Fibroblast of lung (primary cell): ENCODE data around the gene MYH13. TPM values are rescaled to one million over a fixed set of nuclear protein-coding genes. Genes with fewer than 3 reads are reported as not detected.

Experiments used
- DNase-seq, 2 donors: peaks; one replicate each; pipeline versions ENCODE4 v3.0.0 to v3.0.0-alpha.2; 2010; ENCODE audit warnings: low read depth in 2 of 2
- H2AFZ ChIP-seq: 2 replicates; pipeline ENCODE4 v1.5.1; 2012; ENCODE audit warnings: low read length, control low read depth, inconsistent platforms
- H3K27ac ChIP-seq: 2 replicates; pipeline ENCODE4 v1.5.1; 2011; ENCODE audit warnings: low read length, control low read depth; ENCODE audit not compliant: insufficient read depth
- H3K27me3 ChIP-seq: 2 replicates; pipeline ENCODE4 v1.5.1; 2011; ENCODE audit warnings: mild to moderate bottlenecking, low read length; ENCODE audit not compliant: control insufficient read depth, insufficient read depth
- H3K36me3 ChIP-seq: 2 replicates; pipeline ENCODE4 v1.5.1; 2011; ENCODE audit warnings: low read length; ENCODE audit not compliant: control insufficient read depth, insufficient read depth
- H3K4me1 ChIP-seq: 2 replicates; pipeline ENCODE4 v1.5.1; 2011; ENCODE audit warnings: low read length; ENCODE audit not compliant: control insufficient read depth, insufficient read depth; ENCODE audit errors: extremely low read depth
- H3K4me2 ChIP-seq: 2 replicates; pipeline ENCODE4 v1.5.1; 2011; ENCODE audit warnings: low read length, control low read depth; ENCODE audit not compliant: insufficient read depth; ENCODE audit errors: extremely low read depth
- H3K4me3 ChIP-seq, 4 experiments: fragments of 200-600 bp in 1 of 4; sonication (generic) in 1 of 4; replicated peaks in 1 of 4; 2 replicates each; pipeline ENCODE4 v1.5.1; 2011 to 2016; ENCODE audit warnings: low read length in 4 of 4, low read depth in 3 of 4, mild to moderate bottlenecking in 3 of 4, control low read depth in 2 of 4, inconsistent platforms in 1 of 4, mixed read lengths in 1 of 4; ENCODE audit not compliant: insufficient read depth in 1 of 4; ENCODE audit errors: control extremely low read depth in 1 of 4
- H3K79me2 ChIP-seq: 2 replicates; pipeline ENCODE4 v1.5.1; 2012; ENCODE audit warnings: mild to moderate bottlenecking, low read length, inconsistent platforms; ENCODE audit not compliant: control insufficient read depth, insufficient read depth
- H3K9ac ChIP-seq: 2 replicates; pipeline ENCODE4 v1.5.1; 2011; ENCODE audit warnings: mild to moderate bottlenecking, low read length, control low read depth; ENCODE audit not compliant: insufficient read depth
- H3K9me3 ChIP-seq: 2 replicates; pipeline ENCODE4 v1.5.1; 2012; ENCODE audit warnings: low read depth, low read length; ENCODE audit not compliant: control insufficient read depth, insufficient read depth
- H4K20me1 ChIP-seq: 2 replicates; pipeline ENCODE4 v1.5.1; 2011; ENCODE audit warnings: low read length; ENCODE audit not compliant: control insufficient read depth, insufficient read depth; ENCODE audit errors: extremely low read depth
- EZH2 ChIP-seq: IDR thresholded peaks from 2 replicates; pipeline ENCODE4 v1.5.1; 2012; ENCODE audit warnings: low read length, control low read depth, mild to moderate bottlenecking; ENCODE audit errors: missing control alignments
- polyA plus RNA-seq, 2 donors: library from polyadenylated mRNA; depleted of rRNA in 1 of 2; stranded (reverse) in 1 of 2; unstranded in 1 of 2; fragments of >200 nt; gene quantifications; 2 replicates each; pipeline ENCODE4 v1.2.1, GENCODE V29; 2011 to 2012; ENCODE audit warnings: missing spikeins in 1 of 2
- total RNA-seq: library from RNA; depleted of rRNA; stranded (reverse); fragments of >200 nt; gene quantifications from 2 replicates; pipeline ENCODE4 v1.2.1, GENCODE V29; 2014
- TF ChIP-seq, protein P1 (sequence below), 2 donors: IDR thresholded peaks in 1 of 2; conservative IDR thresholded peaks in 1 of 2; 1 replicate in 1 of 2; 2 replicates in 1 of 2; pipeline ENCODE4 v1.5.1; 2011 to 2012; ENCODE audit warnings: low read length in 2 of 2, control low read depth in 1 of 2, inconsistent platforms in 1 of 2, low read depth in 1 of 2, mild to moderate bottlenecking in 1 of 2

The MYH13 gene
- total and polyA plus RNA-seq, 2 donors (not counting 1 experiment from before 2014, with no cell fraction given): not detected

DNA sequence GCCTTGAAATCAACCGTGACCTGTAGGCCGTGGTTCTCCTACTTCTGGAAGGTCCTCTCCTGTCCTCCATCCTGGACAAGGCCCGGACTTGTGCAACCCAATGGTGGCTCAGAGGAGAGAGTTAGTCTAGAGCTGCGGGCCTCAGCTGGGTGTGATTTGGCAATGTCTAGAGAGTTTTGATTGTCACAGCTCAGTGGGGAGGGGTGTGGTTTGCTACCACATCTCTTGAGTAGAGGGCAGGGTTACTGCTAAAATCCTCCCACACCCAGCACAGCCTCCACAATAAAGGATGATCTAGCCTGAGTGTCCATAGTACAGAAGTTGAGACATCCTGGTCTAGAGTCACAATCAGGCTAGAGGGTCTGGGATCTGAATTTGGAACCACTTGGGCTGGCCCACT, 40.3 kb downstream of the MYH13 start:
- TF ChIP-seq, protein P1, sequence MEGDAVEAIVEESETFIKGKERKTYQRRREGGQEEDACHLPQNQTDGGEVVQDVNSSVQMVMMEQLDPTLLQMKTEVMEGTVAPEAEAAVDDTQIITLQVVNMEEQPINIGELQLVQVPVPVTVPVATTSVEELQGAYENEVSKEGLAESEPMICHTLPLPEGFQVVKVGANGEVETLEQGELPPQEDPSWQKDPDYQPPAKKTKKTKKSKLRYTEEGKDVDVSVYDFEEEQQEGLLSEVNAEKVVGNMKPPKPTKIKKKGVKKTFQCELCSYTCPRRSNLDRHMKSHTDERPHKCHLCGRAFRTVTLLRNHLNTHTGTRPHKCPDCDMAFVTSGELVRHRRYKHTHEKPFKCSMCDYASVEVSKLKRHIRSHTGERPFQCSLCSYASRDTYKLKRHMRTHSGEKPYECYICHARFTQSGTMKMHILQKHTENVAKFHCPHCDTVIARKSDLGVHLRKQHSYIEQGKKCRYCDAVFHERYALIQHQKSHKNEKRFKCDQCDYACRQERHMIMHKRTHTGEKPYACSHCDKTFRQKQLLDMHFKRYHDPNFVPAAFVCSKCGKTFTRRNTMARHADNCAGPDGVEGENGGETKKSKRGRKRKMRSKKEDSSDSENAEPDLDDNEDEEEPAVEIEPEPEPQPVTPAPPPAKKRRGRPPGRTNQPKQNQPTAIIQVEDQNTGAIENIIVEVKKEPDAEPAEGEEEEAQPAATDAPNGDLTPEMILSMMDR (conservative IDR thresholded peaks at IDR 0.05 in 1 of 2, IDR thresholded peaks at IDR 0.05 in 1 of 2; ENCODE audit: low read depth in 1 of 2, low read length in 2 of 2): no peak
- no peak for TF ChIP-seq EZH2
- no peak overlapping the region for H3K9ac ChIP-seq
- no peaks in the 10 kb centered on the region for H3K27me3 ChIP-seq
- no peak for DNase-seq
- no peaks in the 10 kb centered on the region for H4K20me1 ChIP-seq
- H3K9me3 ChIP-seq: no peaks in the 10 kb centered on the region
- no peak overlapping the region for H3K4me3 ChIP-seq
- H3K36me3 ChIP-seq: no peaks in the 10 kb centered on the region
- no peak overlapping the region for H2AFZ ChIP-seq
- no peak overlapping the region for H3K4me2 ChIP-seq
- H3K27ac ChIP-seq: no peak overlapping the region
- H3K4me1 ChIP-seq: no peaks in the 10 kb centered on the region
- no peaks in the 10 kb centered on the region for H3K79me2 ChIP-seq

DNA sequence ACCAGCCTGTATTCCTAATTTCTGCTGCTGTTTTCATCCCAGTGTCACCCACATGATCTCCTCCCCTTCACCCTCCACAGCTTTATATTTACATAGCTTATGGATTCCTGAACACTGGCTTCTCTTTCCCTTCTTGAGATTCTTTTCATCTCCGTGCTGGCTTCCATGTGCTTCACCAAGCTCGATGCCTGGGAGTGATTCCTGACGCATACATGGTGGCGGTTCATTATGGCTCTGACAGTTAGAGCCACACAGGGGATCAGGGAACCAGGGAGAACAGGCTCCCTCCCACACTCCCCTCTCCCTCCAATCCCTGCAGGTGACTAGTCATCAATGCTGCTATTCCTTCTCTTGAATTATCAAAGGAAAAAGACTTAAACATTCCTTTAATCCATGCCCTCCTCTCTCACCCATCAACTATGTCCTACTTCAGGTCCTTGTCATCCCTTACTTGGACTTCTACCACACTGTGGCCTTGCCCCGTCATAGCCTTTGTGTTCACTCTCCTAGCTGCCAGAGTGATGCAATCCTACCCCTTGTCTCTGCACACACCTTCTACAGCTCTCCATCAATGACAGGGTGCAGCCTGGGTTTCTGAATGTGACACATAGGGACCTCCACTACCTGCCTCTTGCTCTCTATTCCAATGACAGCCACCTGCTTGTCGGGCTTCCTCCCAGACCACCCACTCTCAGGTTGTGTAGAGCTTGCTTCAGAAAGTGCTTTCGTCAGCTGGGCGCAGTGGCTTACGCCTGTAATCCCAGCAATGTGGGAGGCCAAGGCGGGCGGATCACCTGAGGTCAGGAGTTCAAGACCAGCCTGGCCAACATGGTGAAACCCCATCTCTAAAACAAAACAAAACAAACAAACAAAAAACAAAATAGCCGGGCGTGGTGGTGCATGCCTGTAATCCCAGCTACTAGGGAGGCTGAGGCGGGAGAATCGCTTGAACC, 43.6 kb downstream of the MYH13 start:
- no peak overlapping the region for H3K4me3 ChIP-seq
- H3K79me2 ChIP-seq: no peaks in the 10 kb centered on the region
- TF ChIP-seq, protein P1 (conservative IDR thresholded peaks at IDR 0.05 in 1 of 2, IDR thresholded peaks at IDR 0.05 in 1 of 2; ENCODE audit: low read depth in 1 of 2, low read length in 2 of 2): no peak
- TF ChIP-seq EZH2: no peak

DNA sequence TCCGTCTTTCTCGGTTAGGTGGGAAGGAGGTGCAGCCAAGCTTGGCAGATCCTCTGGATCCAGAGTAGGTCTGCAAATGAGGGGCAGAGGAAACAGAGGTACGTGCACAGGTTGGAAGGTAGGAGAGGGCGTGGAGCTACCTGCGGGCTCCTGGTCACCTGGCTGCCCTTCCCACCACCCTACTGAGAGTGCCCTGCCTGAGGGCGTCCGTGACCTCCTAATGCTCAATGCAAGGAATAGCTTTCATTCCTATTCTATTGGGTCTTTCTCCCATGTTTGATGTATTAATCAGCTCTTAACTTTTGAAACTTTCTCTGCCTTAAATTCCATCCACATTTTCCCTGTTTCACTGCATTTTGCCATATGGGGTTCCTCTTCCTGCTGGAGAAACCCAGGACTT, 44.6 kb downstream of the MYH13 start:
- Histone ChIP-seq H3K79me2 (no peaks in the 10 kb centered on the region), H3K4me1 (no peaks in the 10 kb centered on the region), H4K20me1 (no peaks in the 10 kb centered on the region), H3K27ac (no peak overlapping the region), H3K27me3 (no peaks in the 10 kb centered on the region), H3K4me2 (no peak overlapping the region), H3K36me3 (no peaks in the 10 kb centered on the region), H3K9me3 (no peaks in the 10 kb centered on the region), H3K9ac (no peak overlapping the region), H3K4me3 (no peak overlapping the region), H2AFZ (no peak overlapping the region)
- DNase-seq: no peak
- no peak for TF ChIP-seq EZH2
- TF ChIP-seq, protein P1 (conservative IDR thresholded peaks at IDR 0.05 in 1 of 2, IDR thresholded peaks at IDR 0.05 in 1 of 2; ENCODE audit: low read depth in 1 of 2, low read length in 2 of 2): no peak

More for the DNA sequence above, 43.6 kb downstream of the MYH13 start:
- Histone ChIP-seq H3K27ac (no peak overlapping the region), H3K9ac (no peak overlapping the region), H3K4me2 (no peak overlapping the region), H3K36me3 (no peaks in the 10 kb centered on the region), H2AFZ (no peak overlapping the region), H4K20me1 (no peaks in the 10 kb centered on the region), H3K4me1 (no peaks in the 10 kb centered on the region), H3K9me3 (no peaks in the 10 kb centered on the region), H3K27me3 (no peaks in the 10 kb centered on the region)
- DNase-seq: no peak
